DMS 273 treated with DMSO at 0.1 percent for 48 hours (cell line): ENCODE data around the gene DENND4C.
"Not testable (repeated sequence)": the region's sequence is repeated elsewhere in the genome, so short reads cannot be mapped to it uniquely, and the experiment has no call there.

Experiments
- DNase-seq: peaks from one replicate; lab custom pipeline; 2025; lab: John Stamatoyannopoulos, UW

DENND4C gene

DNA sequence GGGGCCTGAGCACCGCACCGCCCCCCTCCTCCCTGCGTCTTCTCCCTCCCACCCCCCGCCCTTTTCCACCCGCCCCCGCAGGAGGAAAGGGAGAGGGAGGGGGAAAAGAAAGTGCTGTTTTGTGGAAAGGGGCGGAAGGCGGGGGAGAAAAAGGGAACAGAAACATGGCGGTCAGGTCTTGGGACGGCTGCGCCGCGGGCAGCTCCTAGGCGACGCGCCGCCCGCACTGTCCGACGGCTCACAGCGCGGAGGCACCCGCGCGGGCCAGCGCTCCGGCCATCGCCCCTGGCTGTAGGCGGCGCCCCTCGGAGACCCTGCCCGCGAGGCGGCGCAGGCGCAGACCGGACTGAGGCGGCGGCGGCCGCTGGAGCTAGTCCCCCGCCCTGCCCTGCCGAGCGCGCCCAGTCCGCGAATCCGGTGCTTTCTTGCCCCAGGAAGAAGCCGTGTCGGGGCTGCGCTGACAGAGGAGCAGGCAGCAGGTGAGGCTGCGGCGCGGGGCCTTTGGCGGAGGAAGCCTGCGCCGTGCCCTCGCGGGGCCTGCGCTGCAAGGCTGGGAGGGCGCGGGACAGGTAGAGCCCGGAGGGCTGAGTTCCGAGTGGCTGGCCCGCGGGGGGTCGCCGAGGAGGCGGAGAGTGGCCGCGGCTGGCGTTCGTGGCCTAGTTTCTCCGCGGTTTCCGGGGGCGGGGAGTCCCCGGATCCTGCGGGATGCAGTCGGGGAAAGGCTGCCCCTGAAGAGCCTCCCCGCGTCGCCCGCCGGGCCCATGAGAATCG lies at the start of gene DENND4C:
Gene DENND4C (plus strand): TSS at position 339 of the 771 bp plus-strand sequence. CDS start 45,482 bp downstream, outside the sequence.
- DNase-seq = peak; percentile 73

DNA sequence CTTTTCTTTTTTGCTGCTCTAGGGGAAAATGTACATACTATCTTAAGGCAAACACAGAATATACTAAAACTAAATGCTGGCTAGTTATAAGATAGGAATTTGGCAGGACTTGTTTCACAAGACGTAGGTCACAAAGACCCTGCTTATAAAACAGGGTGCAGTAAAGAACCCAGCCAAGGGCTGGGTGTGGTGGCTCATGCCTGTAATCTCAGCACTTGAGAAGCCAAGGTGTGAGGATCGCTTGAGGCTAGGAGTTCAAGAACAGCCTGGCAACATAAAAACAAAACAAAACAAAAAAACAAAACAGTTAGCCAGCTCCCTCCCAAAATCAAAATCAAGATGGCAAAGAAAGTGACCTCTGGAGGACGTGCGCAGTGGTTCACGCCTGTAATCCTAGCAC lies 49.5 kb upstream of the DENND4C start:
- DNase-seq = no peak

DNA sequence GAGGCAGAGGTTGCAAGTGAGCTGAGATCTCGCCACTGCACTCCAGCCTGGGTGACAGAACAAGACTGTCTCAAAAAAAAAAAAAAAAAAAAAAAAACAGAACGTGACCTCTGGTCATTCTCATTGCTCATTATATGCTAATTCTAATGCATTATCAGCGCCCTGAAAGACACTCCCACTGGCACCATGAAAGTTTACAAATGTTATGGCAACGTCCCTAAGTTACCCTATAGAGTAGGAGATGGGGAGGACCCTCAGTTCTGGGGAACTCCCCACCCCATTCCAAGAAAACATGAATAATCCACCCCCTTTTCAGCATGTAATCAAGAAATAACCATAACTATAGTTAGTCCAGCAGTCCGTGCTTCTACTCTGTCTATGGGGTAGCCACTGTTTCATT lies 48.9 kb upstream of the DENND4C start:
- no peak for DNase-seq

DNA sequence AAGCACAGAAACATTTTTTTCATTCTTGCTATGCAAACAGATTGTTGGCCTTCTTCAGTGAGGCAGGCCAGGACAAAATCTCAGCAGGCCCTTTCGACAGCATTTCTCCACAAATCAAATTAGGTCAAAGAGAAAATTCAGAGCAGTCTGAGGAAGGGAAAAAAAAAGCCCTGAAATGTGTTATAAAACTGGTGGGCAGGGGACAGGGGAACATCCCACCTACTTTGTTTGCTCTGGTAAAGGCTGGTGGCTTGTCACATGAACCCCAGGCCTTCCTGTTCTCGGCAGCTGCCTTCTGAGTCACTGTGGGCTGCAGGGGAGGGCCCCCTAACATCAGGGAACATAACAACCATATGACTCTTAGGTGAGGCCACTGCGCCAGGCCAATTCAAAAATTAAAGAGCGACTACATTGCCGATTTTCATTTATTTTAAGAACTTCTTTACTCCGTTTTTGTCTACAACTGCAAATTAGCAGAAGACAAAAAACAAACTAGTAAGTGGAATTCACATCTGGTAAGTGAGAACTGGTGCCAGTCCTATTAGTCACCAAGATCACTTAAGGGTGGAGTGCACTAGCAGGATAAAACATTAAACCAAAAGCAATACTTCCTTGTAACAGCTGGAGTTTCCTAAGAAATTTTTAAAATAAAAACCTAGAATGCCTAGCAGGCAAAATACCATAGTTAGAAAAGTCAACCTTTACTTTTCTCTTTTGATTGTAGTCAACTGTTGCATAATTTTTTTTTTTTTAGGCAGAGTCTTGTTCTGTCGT lies 46.2 kb upstream of the DENND4C start:
- DNase-seq = peak; percentile 4

DNA sequence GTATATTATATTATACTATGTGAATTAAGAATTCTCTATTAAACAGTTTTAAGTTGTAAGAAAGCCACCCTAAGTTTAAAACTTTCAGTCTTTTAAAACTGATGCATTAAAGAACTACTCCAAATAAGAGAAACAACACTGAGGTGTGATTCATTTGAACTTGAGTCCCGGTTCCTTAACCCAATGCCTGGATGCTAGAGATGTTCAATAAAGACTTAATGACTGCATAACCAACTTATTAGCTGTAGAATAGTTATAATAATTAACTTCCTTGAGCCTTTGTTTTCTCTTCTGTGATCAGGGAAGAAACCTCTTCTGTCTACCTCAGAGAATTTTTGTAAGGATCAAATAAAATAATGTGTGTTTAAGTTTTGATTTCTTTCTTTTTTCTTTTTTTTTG lies 45.3 kb upstream of the DENND4C start:
- no peak for DNase-seq

DNA sequence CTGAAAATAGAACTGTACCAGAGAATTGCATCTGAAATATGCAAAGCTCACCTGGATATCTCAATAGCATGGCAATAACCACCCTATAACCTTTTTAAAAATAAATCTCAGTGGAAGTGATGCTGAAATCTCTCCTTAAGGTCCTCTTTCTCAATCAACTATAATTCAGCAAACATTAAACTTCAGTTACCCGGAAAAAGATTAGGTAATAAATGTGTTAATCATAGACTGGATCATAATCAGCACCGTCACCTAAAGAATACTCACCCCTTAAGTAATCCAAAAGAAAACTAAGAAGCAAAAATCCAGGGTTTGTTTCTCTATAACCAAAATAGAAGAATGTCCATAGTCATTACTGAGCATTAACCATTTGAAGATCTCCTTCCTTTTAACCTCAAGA lies 44.3 kb upstream of the DENND4C start:
- DNase-seq = no peak

DNA sequence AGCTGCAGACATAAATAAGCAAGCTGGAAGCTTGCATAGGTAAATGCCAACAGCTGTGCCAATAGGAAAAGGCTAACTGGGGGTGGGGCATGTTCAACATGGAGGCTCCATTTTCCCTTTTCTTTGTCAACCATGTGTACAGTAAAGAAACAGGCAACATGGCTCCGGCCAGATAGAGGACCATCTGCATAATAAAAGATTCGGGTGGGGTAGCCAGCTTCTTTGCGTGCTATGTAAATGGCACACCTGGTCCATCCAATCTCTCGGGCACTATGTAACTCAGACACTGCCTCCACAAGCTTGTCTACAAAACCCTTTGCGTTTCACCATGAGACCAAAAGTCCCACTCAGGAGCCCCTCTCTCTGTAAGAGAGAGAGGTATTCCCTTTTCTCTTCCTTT lies 41.7 kb upstream of the DENND4C start:
- no peak for DNase-seq

DNA sequence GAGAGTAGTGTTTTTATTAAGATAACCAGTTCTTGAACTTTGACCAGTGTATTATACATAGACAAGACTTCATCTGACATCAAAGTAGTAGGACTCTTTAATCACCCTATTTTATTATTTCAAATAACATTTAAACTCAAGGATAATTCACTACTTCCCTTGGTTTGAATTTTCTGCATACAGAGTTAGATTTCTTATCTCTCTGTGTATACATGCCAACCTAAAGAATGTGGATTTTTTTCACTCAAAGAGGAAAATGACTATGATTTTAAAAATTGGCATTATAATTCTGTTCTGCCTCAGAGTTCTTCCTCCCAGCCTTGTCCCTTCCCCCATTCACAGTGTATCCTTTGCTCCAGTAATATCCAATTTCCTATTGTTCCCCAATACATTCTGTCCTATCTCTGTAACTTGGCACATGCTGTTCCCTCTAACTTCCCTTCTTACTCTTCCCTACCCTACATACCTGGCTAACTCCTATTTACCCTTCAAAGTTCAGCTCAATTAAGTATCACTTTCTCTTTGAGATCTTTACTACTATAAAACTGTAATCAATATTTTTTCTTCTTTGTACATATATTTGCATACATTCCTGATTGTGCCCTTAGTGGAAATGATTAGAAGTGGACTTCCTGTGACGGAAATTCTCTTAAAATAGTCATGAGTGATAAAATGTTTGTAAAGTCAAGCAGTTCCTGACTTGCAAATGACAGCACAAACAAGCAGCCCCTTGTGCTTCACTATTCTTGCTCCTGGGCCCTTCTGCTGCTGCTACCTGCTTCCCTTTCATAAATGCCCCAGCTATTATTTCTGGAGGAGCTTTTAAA lies 38.1 kb upstream of the DENND4C start:
- no peak for DNase-seq

DNA sequence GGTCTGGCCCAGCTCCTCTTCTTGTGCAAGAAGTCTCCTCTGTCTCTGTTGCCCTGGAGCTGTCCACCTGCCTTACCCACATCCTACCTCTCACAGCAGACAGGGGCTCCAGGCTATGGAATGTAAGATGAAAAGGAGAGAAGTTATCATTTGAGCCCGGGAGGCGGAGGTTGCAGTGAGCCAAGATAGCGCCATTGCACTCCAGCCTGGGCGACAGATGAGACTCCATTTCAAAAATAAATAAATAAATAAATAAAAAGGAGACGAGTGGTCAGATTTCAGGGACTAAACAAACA lies 37.5 kb upstream of the DENND4C start:
- DNase-seq = no peak

DNA sequence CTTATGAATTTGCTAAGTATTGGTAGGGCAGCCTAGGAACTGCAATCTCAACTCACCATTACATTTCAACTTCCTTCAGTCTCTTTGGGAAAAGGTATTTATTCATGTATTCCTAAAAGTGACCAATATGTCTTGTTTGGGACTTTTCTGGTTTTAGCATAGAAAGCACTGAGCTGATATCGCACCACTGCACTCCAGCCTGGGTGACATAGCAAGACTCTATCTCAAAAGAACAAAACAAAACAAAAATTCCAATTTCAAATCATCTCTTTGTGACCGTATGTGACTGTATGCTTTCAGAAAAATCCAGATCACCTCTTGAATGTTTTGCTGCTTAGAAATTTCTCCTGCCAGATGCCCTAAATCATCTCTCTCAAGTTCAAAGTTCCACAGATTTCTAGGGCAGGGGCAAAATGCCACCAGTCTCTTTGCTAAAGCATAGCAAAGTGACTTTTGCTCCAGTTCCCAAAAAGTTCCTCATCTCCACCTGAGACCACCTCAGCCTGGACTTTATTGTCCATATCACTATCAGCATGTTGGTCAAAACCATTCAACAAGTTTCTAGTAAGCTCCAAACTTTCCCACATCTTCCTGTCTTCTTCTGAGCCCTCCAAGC lies 37.0 kb upstream of the DENND4C start:
- DNase-seq = not testable (repeated sequence)

DNA sequence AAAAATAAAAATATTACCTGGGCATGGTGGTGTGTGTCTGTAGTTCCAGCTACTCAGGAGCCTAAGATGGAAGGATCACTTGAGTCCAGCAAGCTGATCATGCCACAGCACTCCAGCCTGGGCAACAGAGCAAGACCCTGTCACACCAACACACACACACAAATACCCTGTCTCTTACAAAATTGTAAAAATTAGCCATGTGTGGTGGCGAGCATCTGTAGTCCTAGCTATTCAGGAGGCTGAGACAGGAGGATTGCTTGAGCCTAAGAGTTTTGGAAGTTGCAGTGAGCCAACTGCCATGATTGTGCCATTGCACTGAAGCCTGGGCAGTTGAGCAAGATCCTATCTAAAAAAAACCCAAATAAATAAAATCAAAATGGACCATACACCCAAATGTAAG lies 32.1 kb upstream of the DENND4C start:
- DNase-seq = no peak

DNA sequence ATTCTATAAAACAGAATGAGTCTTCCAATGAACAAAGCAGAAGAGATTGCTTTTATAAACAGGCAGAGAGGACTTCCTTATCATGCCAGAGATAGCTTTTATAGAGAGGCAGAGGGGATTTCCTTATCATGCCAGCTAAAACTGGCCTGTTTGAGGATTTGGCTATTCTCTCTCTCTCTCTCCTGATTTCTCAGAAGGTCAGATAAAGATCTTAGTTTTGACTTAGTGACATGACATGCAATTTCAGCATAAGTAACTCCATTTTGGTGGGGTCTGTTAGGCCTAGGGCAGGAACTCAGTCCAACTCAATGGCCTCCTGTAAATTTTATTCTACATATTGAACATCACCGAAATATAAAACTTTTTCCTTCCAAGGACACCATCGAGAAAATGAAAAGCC lies 31.5 kb upstream of the DENND4C start:
- no peak for DNase-seq

DNA sequence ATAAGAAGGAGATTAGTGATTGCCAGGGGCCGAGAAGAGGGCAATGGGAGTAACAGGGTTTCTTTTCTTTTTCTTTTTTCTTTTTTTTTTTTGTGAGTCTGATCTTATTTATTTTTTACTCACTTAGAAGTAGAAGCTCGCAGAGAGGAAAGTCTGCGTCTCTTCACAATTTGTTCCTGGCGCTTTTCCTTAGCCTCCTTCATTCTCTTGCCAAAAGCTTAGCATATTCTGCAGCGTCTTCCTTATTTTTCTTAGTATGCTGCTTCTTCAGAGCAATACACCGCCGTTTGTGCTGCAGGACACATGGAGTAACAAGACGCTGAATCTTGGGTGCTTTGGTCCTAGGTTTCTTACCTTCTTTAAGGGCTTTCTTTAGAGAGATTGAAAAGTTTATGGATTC lies 30.3 kb upstream of the DENND4C start:
- DNase-seq = no peak

DNA sequence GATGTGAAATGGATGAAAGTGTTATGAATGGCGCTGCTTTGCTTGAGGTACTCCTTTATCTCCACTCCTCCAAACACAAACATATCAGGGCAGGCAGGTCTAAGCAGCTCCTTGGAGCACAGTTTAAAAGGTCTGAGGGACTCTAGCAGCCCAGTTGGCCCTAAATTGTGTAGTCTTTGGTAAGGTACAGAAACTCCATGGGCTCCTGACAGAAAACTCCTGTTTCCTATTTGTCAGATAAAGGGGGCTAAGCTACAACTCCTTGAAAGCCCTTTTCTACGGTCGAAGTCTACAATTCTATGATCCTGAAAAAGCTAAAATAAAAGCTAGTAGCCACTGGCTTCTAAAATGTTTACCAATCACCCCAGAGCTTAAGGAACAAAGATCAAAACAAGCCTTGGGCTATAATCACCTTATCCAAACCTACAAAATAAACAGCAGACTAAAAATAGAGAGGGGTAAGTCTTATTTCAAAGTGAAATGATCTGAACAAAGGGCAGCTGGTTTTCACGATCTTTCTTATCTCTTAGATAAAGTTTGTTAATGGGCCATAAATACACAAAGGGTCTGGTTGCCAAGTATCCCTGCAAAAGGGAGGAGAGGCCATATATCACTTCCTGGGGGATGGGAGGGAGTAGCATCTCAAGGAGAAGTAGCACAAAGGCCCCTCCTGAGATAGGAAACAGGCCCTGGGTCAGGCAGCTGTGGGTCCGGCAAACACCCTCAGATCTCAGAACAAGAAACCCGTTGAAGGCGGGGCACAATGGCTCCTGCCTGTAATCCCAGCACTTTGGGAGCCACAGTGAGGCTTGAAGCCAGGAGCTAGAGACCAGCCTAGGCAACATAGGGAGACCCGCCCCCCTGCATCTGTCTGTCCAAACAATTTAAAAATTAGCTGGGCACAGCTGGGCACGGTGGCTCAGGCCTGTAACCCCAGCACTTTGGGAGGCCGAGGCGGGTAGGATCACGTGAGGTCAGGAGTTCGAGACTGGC lies 28.3 kb upstream of the DENND4C start:
- no peak for DNase-seq

DNA sequence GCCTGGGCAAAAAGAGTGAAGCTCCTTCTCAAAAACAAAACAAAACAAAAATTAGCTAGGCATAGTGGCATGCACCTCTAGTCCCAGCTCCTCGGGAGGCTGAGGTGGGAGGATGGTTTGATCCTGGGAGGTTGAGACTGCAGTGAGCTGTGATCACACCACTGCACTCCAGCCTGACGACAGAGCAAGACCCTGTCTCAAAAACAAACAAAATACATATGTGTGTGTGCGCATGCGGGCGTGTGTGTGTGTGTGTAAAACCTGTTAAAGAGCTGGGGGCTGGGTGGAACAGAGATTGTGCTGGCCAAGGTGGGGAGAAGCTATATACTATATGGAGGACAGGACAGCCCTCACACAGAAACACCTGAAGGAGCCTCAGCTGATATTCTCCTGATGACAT lies 27.4 kb upstream of the DENND4C start:
- DNase-seq = no peak

DNA sequence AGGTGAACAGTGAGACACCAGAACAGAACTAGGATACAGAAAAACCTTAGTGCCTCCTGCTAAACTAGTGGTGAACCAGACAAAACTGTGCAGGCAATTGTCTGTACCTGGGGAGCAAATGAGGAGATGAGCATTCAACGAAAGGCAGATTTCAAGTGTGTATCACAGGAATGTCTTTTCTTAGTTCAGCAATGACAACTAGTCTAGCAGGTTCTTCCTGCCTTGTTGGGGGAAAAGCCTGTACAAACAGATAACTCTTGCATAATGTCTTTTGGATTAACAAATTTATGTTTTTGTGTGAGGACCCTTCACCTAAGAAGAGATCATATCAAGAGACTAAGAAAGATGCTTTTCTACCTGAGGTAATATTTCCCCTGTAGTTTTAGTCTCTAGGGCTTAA lies 21.8 kb upstream of the DENND4C start:
- DNase-seq = no peak

DNA sequence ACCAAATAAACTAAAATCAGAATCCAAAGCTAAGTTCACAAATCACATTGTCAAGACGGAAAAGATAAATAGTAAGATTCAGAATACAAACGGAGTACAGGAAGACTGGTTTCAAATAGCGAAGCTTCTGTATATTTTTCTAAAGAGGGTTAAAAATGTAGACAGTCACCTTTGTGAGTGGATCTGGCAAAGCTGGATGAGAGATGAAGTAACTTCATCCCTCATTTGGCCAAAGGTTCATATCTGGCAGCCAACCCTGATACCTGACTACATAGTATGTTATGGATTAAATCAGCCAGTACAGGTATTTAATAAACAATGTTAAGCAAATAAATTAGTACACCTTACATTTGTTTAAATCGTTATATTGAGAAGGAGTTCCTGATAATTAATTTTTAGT lies 21.3 kb upstream of the DENND4C start:
- no peak for DNase-seq

DNA sequence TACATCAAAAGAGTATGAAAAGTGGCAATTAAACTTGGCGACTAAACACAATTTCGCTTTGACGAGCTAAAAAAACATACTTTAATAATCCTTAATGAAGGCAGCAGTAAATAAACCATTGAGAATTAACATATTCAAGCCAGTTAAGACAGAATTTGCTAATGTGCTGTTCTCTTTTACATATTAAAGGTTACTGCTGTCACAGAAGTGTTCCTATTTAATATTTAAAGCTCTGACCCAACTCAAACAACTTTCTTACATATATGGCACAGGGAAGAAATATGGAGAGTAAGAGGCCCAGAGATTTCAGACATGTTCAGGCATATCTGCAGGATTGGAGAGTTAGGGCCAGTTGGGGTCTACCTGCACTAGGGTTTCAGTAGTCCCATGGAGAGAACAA lies 16.7 kb upstream of the DENND4C start:
- no peak for DNase-seq

DNA sequence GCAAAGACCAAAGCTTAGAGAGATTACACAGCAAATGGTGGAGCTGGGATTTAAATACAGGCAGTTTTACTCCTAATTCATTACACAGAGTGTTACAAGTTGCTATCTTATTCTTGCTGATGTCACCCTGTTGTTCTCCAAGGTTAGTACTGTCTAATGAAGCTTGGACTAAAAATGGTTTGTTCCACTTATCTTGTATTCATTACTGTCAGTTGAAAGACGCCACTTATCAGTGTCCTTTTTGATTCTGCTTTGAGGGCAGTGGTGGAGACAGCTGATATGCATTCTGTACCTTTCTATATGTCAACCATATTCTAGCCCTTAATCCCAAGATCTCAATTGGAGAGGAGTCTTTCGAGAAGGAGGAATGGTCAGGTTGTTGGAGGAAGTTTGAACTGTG lies 14.0 kb upstream of the DENND4C start:
- DNase-seq = no peak

DNA sequence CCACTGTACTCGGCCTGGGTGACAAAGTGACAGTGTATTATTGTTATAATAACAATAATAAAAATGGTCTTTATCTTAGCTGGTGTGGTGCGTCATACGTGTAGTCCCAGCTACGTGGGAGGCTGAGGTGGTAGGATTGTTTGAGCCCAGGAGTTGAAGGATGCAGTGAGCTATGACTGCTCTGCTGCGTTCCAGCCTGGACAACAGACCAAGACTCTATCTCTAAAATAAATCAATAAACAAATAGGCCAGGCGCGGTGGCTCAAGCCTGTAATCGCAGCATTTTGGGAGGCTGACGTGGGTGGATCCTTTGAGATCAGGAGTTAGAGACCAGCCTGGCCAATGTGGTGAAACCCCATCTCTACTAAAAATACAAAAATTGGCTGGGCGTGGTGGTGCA lies 9.2 kb upstream of the DENND4C start:
- DNase-seq = no peak

DNA sequence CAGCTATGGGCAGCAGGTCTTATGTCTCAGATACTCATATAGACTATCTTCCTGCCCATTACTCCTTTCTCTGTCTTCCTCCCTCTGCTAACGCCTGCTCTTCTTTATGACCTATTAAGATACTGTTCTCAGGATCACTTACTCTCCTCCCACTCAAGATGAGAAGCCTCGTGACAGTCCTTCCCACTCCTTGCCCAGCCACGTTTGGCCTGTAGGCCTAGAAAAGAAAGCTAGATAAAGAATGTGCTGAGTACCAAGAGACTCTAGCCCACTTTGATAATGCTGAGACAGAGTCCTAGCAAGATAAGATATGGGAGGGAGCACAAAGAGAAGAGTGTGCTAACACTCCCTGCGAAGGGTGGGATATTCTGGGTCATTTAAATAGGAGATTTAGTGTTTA lies 6.8 kb upstream of the DENND4C start:
- no peak for DNase-seq
